ENCODE measurements around the gene STK4.
"Not testable (repeated sequence)": the region's sequence is repeated elsewhere in the genome, so short reads cannot be mapped to it uniquely, and the experiment has no call there.

STK4 gene

DNA sequence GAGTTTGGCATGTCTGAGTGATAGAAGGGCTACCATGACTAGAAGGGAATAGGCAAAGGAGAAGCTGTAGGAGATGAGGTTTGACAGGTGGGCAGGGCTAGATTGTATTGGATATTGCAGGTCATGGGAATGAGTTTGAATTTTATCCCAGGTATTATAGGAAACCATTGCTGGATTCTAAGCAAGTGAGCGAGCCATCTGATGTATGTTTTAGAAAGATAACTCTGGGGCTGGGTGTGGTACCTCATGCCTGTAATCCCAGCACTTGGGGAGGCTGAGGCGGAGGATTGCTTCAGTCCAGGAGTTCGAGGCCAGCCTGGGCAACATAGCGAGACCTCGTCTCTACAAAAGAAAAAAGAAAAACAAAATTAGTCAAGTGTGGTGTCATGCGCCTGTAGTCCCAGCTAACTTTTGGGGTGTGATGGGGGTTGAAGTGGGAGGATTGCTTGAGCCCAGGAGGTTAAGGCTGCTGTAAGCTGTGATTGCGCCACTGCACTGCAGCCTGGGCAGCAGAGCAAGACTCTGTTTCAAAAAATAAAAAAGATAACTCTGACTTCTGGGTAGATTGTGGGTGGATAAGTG is 16.9 kb downstream of the STK4 start:
- DNase-seq (ENCODE audit: low read depth), result no peak

GRCh38 chr20:44988631-44989171 is 22.4 kb downstream of the STK4 start:
- DNase-seq (ENCODE audit: low read depth), result no peak

DNA sequence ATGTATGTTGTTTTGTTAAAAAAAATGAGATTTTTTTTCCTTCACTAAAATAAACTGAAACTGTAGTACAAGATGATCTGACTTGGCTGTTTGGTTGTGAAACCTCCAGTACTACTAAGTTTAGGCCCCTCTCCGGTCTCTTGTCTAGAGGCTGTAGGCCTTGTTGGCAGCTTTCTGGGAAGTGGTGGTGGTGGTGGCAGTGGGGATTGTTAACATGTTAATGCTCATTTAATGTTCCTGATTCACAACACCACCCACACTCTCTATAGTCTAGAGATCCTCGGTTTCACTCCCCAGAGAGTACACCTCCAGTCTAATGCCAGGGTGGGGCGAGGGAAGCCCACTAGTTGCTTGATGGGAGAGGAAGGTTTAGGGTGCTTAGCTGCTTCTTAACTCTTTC is 24.1 kb downstream of the STK4 start:
- no peak for DNase-seq (ENCODE audit: low read depth)

- no peak for DNase-seq (ENCODE audit: low read depth)
Observed at GRCh38 chr20:44990957-44991356, 24.6 kb downstream of the STK4 start.

GRCh38 chr20:44993343-44993742 is 27.0 kb downstream of the STK4 start:
- DNase-seq (ENCODE audit: low read depth), result no peak

DNA sequence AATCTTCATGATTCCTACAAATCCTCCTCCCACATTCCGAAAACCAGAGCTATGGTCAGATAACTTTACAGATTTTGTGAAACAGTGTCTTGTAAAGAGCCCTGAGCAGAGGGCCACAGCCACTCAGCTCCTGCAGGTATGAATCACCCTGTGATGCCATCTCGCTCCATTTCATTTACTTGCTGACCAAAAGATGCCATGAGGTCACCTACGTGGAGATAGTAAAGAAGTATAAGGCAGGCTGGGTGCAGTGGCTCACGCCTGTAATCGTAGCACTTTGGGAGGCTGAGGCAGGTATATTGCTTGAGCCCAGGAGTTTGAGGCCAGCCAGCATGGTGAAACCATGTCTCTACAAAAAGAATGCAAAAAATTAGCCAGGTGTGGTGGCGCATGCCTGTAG is 30.9 kb downstream of the STK4 start:
- DNase-seq (ENCODE audit: low read depth), result no peak

DNA sequence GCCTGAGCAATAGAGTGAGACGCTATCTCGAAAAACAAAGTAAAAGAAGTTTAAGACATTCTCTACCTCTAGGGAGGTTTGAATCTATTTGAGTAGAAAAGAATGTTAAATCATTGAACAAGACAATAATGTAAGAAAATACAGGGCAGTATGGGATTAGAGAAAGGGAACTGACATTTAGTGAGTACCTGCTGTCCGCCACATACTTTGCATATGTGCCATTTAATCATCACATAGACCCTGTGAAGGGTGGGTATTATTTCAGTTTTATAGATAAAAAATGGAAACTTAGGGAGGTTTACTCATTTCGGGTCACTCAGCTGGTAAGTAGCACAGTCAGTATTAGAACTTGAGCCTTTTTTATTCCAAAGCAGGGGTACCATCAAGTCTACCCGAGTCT is 31.4 kb downstream of the STK4 start:
- DNase-seq (ENCODE audit: low read depth), result no peak

DNA sequence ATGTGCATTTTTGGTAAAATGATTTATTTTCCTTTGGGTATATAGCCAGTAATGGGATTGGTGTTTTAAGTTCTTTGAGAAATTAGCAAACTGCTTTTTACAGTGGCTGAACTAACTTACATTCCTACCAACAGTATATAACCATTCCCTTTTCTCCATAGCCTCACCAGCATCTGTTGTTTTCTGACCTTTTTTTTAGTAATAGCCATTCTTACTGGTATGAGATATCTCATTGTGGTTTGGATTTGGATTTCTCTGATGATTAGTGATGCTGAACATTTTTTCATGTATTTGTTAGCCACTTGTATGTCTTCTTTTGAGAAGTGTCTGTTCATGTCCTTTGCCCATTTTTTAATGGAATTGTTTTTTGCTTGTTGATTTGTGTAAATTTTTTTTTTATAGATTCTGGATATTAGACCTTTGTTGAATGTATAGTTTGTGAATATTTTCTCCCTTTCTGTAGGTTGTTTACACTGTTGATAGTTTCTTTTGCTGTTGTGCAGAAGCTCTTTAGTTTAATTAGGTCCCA is 42.3 kb downstream of the STK4 start:
- no peak for DNase-seq (ENCODE audit: low read depth)

GRCh38 chr20:45010399-45010828 is 44.1 kb downstream of the STK4 start:
- no peak for DNase-seq (ENCODE audit: low read depth)

DNA sequence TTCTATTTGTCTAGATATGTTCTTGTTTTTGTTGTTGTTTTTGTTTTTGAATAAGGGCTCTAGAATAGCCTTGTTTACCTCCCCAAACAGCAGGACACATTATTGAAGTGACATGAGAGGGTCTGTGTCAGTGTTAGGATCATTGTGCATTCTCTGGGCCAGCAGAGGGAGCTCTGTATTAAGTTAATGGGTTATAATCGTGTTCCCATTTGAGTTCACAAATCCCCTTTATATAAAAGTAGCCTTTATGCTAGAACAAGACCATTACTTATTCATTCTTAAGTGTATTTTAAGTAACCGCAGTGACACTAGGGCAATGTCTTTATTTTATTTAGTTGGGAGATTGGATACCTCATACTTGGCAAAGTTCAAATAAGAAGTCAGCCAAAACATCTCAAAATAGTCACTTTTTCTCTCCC is 44.8 kb downstream of the STK4 start:
- peak; percentile 73 for DNase-seq (ENCODE audit: low read depth)

- DNase-seq (ENCODE audit: low read depth), result no peak
Observed at GRCh38 chr20:45012682-45013302, 46.5 kb downstream of the STK4 start.

DNA sequence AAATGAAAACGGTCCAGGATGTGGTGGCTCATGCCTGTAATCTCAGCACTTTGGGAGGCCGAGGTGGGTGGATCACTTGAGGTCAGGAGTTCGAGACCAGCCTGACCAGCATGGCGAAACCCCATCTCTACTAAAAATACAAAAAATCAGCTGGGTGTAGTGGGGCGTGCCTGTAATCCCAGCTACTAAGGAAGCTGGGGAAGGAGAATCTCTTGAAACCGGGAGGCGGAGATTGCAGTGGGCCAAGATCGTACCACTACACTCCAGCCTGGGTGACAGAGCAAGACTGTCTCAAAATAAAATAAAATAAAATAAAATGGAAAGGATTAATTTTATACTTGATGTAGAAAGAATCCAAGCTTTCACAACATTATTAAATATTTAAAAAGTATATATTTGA is 47.8 kb downstream of the STK4 start:
- DNase-seq (ENCODE audit: low read depth), result not testable (repeated sequence)

DNA sequence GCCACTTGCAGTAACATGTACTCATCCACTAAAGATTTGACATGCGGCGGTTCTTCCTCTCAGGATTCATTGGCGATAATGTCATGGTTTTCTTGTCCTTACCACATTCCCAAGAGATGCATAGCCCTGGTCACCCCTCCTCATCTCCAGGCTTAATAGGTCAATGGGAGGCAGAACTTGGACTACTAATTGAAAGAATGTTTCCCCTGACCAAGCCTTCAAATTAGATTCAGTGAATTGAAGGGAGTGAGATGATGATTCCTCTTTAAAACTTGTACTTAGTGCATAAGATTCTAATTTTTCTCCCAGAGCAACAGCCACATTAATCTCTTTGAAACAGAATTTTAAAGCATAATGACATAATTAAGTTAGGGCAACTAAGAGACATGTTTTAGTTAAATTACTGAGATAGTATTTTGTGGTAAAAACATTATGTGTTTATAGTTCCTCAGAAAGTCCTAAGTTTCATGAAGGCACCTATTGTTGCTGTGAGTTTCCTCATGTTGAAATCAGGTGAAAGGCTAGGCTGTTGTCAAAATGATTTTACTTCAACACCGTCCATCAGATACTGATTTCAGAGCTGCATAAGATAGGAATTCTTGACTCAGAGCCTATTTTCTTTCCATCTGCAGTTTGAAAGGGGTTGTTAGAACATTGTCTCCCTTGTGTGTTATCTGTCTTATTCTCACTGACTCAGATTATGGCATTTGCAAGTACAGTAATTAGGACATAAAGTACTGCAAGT is 48.5 kb downstream of the STK4 start:
- no peak for DNase-seq (ENCODE audit: low read depth)

DNA sequence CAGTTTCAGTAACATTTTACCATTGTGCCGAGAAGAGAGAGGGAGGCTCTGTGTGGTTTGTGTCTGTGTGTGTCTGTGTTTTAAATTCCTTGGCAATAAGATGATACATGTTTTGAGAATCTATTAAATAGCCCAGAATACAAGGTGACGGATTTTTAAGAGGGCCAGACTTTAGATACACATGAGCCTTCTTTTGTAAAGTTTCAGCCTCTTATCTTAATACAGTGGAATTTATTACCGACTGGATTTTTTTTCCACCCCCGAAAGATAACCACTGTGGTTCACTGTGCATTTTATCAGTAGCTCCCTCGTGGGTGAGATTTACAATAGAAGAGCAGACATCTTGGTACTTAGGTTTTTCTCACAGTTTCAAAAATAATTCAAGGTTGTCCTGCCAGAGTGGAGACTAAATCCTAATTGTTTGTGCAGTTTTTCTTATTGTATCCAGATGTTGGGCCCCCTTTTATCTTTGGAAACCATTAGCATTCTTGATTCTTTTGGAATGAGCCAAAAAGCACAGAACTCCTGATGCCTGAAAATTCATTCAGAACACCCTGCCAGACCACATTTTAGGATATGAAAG is 49.9 kb downstream of the STK4 start:
- no peak for DNase-seq (ENCODE audit: low read depth)

DNA sequence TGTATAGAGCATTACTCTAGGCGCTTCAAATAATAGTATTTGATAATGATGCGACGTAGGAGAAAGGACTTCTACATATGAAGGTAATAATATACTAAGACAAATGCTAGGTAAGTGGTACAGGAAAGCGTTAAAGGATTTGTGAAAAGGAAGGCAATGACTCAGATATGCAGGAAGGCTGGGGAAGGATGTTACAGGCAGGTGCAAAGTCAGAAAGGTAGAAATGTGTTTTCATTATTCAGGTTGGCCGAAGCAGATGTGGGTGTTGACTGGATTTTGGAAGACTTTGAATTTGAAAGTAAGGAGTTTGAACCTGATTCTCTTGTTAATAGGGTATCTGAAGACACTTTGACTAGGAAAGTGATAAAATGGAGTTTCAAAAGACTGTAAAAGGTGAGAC is 51.0 kb downstream of the STK4 start:
- no peak for DNase-seq (ENCODE audit: low read depth)

- DNase-seq (ENCODE audit: low read depth), result no peak
Observed at GRCh38 chr20:45017857-45018256, 51.5 kb downstream of the STK4 start.

GRCh38 chr20:45019027-45019761 is 52.9 kb downstream of the STK4 start:
- DNase-seq (ENCODE audit: low read depth), result no peak

GRCh38 chr20:45019762-45020123 is 53.4 kb downstream of the STK4 start:
- no peak for DNase-seq (ENCODE audit: low read depth)

DNA sequence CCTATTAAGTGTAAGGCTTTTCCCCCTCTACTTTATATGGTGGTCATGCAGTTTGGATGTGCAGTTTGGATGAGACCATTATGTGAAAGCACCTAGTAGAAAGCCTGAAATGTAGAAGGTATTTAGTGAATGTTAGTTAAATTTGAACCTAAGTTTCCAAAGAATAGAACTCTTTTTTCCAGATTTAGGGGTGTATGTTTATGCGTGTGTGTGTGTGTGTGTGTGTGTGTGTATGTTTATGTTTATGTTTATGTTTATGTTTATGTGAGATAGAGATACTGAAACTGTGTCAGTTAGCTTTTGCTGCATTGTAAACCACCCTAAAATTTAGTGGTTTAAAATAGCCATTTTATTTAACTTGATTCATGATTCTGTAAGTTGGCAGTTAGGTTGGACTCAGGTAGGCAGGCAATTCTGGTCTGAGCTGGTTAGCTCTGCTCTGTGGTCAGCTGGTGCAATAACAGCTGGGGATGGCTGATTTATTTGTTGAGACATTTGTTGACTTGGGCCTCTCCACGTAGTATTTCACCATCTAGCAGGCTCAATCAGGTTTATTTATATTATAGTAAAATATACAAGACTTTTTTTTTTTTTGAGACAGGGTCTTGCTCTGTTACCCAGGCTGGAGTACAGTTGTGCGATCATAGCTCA is 54.0 kb downstream of the STK4 start:
- DNase-seq (ENCODE audit: low read depth), result no peak

DNA sequence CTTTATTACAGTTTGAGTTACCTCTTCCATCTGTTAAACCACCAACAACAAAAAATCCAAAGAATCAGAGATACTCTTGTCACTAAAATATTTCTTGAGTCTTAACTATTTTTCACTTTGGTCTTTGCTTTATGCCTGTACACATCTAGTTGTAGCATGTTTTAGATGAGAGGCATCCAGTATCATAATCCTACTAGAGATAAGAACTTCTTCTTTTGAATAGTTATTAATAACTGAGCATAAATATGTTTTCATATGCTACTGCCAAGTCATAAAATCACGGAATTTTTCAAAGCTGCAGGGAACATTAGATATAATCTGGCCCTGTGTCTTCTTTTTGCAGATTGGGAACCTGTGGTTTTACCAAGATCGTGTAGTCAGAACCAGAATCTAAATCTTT is 55.3 kb downstream of the STK4 start:
- no peak for DNase-seq (ENCODE audit: low read depth)

GRCh38 chr20:45023140-45023539 is 56.8 kb downstream of the STK4 start:
- not testable (repeated sequence) for DNase-seq (ENCODE audit: low read depth)
